MCF 10A (cell line): Measurements from ENCODE around the gene GPR149. TPM values are rescaled to one million over a fixed set of nuclear protein-coding genes. Genes with fewer than 3 reads are reported as not detected.

ENCODE experiments used
- BruUV-seq: library from RNA; stranded (reverse); fragments of 400-500 nt; replicated peaks from 2 replicates; lab custom pipeline; 2021; lab: Mats Ljungman, UMichigan
- CTCF ChIA-PET: fragments of 300-600 bp; sonication (Branson Sonifier 250); formaldehyde crosslinking; extraction: SDS; loops from one replicate; lab custom pipeline; 2021; ENCODE audit warnings: antibody characterized with exemption, inconsistent platforms; lab: Yijun Ruan, JAX
- POLR2A ChIA-PET: fragments of 300-600, 350-650 bp; sonication (Branson Sonifier 250); formaldehyde crosslinking; extraction: SDS; loops from one replicate; lab custom pipeline; 2020; ENCODE audit warnings: antibody characterized with exemption, inconsistent platforms; lab: Yijun Ruan, JAX
- DNase-seq: peaks from one replicate; pipeline ENCODE4 v3.0.0-alpha.2; 2018; ENCODE audit not compliant: unreplicated experiment
- H3K27ac Mint-ChIP-seq: one replicate; pipeline ENCODE4 v1.8.0; 2022; ENCODE audit warnings: mild to moderate bottlenecking, low read depth, mixed read lengths; ENCODE audit not compliant: unreplicated experiment
- H3K27me3 Mint-ChIP-seq: one replicate; pipeline ENCODE4 v1.8.0; 2022; ENCODE audit warnings: mixed read lengths; ENCODE audit not compliant: insufficient read depth, unreplicated experiment
- H3K36me3 Mint-ChIP-seq: one replicate; pipeline ENCODE4 v1.8.0; 2022; ENCODE audit warnings: mild to moderate bottlenecking, moderate library complexity, mixed read lengths; ENCODE audit not compliant: insufficient read depth, unreplicated experiment
- H3K4me1 Mint-ChIP-seq: one replicate; pipeline ENCODE4 v1.8.0; 2022; ENCODE audit warnings: mixed read lengths; ENCODE audit not compliant: insufficient read depth, unreplicated experiment
- H3K4me3 Mint-ChIP-seq: one replicate; pipeline ENCODE4 v1.8.0; 2022; ENCODE audit warnings: mild to moderate bottlenecking, moderate library complexity, mixed read lengths; ENCODE audit not compliant: unreplicated experiment
- H3K9me3 Mint-ChIP-seq: one replicate; pipeline ENCODE4 v1.8.0; 2022; ENCODE audit warnings: mixed read lengths; ENCODE audit not compliant: unreplicated experiment
- intact Hi-C: fragments of 100-400 bp; cut with micrococcal nuclease; formaldehyde crosslinking; loops from 2 replicates; pipeline ENCODE4 v1.14.1; 2022
- total RNA-seq: library from RNA; stranded (reverse); gene quantifications from 2 replicates; pipeline ENCODE4 v1.2.3, GENCODE V29; 2022
- TF ChIP-seq, protein P1 (sequence below): fragments of 200-600 bp; IDR thresholded peaks from one replicate; pipeline ENCODE4 v1.8.0; 2022; ENCODE audit warnings: antibody characterized with exemption, mild to moderate bottlenecking; ENCODE audit not compliant: unreplicated experiment

GPR149 gene
- total RNA-seq, 1 experiment from 2014 or later, result not detected

DNA sequence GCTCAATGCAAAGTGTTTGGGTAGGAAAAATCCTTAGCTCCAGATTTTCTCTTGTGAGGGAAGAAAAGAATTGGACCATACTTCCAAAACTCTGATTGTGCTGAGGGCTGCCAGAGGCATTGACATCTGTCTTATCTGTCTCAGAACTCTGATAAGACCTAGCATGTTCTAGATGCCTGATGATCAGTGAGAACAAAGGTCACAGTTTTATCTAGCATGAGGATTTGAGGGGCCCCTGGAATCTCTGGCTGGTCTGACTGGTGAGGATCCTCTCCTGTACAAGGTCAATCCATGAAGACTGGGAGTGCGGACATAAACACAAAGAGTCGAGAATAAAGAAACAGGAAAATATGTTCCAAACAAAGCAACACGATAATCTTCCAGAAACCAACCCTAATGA, 40.1 kb downstream of the GPR149 start:
- no TSS peak for BruUV-seq
- TF ChIP-seq, protein P1, sequence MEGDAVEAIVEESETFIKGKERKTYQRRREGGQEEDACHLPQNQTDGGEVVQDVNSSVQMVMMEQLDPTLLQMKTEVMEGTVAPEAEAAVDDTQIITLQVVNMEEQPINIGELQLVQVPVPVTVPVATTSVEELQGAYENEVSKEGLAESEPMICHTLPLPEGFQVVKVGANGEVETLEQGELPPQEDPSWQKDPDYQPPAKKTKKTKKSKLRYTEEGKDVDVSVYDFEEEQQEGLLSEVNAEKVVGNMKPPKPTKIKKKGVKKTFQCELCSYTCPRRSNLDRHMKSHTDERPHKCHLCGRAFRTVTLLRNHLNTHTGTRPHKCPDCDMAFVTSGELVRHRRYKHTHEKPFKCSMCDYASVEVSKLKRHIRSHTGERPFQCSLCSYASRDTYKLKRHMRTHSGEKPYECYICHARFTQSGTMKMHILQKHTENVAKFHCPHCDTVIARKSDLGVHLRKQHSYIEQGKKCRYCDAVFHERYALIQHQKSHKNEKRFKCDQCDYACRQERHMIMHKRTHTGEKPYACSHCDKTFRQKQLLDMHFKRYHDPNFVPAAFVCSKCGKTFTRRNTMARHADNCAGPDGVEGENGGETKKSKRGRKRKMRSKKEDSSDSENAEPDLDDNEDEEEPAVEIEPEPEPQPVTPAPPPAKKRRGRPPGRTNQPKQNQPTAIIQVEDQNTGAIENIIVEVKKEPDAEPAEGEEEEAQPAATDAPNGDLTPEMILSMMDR, result no peak
- intact Hi-C loops, result no loop called here
- H3K4me1 Mint-ChIP-seq, result no peaks in the 10 kb centered on the region
- POLR2A ChIA-PET, result no interaction called here
- no peak overlapping the region for H3K27ac Mint-ChIP-seq
- no peaks in the 10 kb centered on the region for H3K36me3 Mint-ChIP-seq
- peaks cover 48% of the 10 kb centered on the region for H3K27me3 Mint-ChIP-seq
- H3K9me3 Mint-ChIP-seq, result peaks cover 6% of the 10 kb centered on the region
- CTCF ChIA-PET, result no interaction called here
- no peak overlapping the region for H3K4me3 Mint-ChIP-seq
- DNase-seq, result no peak

DNA sequence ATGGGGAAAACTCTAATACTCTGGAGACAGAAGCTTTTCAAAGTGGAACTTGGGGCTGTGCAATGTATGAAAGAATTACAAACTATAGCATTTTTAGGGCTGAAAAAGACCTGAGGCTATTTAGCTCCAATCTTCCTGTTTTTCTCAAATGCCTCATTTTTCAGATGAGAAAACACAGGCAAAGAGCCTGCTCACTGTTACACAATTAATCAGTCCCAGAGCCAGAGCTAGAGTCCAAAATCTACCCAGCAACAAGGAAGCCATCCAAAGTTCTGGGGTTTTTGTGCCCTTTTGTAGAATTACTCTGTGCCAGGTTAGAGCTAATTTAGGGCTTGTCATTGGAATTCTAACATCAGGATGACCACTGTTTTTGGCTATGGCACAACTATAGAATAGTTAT, 45.5 kb downstream of the GPR149 start:
- Mint-ChIP-seq H3K4me1 (no peaks in the 10 kb centered on the region), H3K4me3 (no peak overlapping the region), H3K27me3 (peaks cover under 1% of the 10 kb centered on the region), H3K9me3 (no peaks in the 10 kb centered on the region), H3K36me3 (no peaks in the 10 kb centered on the region), H3K27ac (no peak overlapping the region)
- POLR2A ChIA-PET, result interaction anchor here (0.6 kb wide), 2 partner anchors 138 to 1569 kb away, joined by 3 read pairs; no protein-coding TSS in a partner anchor
- DNase-seq, result no peak
- CTCF ChIA-PET, result interaction anchor here (0.5 to 1.0 kb wide), 2 partner anchors 20 to 362 kb away, joined by 3 read pairs; no protein-coding TSS in a partner anchor
- TF ChIP-seq, protein P1, result no peak
- no TSS peak for BruUV-seq
- intact Hi-C loops, result no loop called here

DNA sequence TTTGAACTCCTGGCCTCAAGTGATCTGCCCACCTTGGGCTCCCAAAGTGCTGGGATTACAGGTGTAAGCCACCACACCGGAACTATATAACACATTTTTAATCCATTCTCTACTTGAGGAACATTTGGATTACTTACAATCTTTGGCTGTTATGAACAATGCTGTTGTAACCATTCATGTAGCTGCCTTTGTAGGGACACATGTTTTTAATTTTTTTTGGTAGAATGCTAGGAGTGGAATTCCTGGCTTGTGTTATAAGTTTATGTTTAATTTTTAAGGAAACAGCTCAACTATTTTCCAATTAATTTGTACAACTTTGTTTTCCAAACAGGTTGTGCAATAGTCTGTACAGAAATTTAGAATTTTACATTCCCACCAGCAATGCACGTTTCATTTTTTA, 51.7 kb downstream of the GPR149 start:
- H3K9me3 Mint-ChIP-seq, result no peaks in the 10 kb centered on the region
- CTCF ChIA-PET, result interaction anchor here (0.5 kb wide), 1 partner anchor 65 kb away, joined by 3 read pairs; no protein-coding TSS in a partner anchor
- intact Hi-C loops, result no loop called here
- H3K4me1 Mint-ChIP-seq, result no peaks in the 10 kb centered on the region
- no peaks in the 10 kb centered on the region for H3K36me3 Mint-ChIP-seq
- POLR2A ChIA-PET, result interaction anchor here (0.6 kb wide), 1 partner anchor 27 kb away, joined by 3 read pairs; no protein-coding TSS in a partner anchor
- no peaks in the 10 kb centered on the region for H3K27me3 Mint-ChIP-seq
- no peak overlapping the region for H3K27ac Mint-ChIP-seq
- no peak for DNase-seq
- BruUV-seq, result no TSS peak
- TF ChIP-seq, protein P1, result no peak
- no peak overlapping the region for H3K4me3 Mint-ChIP-seq

DNA sequence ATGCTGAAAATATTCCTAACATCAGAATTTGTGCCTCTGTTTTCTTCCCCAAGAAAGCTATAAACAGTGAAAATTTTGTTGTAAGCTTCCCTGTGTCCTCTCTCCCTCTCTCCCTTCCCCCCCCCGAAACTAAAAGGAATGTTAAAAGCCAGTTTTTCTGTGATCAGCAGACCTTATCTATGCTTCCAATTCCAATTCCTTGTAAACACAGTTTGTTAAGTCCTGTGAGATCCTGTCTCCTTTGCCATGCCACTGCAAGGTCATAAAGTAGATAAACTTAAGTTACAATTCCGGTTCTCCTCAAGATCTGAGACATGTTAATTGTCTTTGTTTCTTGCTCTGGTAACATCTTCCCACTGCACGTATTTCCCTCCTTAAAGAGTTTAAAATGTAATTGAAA, 62.8 kb downstream of the GPR149 start:
- no TSS peak for BruUV-seq
- no peak overlapping the region for H3K4me3 Mint-ChIP-seq
- H3K27me3 Mint-ChIP-seq, result no peaks in the 10 kb centered on the region
- ChIA-PET CTCF (no interaction called here), POLR2A (no interaction called here)
- intact Hi-C loops, result no loop called here
- TF ChIP-seq, protein P1, result no peak
- no peaks in the 10 kb centered on the region for H3K4me1 Mint-ChIP-seq
- no peaks in the 10 kb centered on the region for H3K9me3 Mint-ChIP-seq
- no peak for DNase-seq
- H3K27ac Mint-ChIP-seq, result no peak overlapping the region
- no peaks in the 10 kb centered on the region for H3K36me3 Mint-ChIP-seq
